HG02840 (cell line): ENCODE data around the gene DPP7.

ENCODE experiments used
- ATAC-seq: cut with Tn5 transposase; IDR thresholded peaks from one replicate; pipeline ENCODE4 v1.9.1; 2021; ENCODE audit warnings: mild to moderate bottlenecking, moderate library complexity, moderate number of reproducible peaks; ENCODE audit not compliant: unreplicated experiment, low FRiP score

Gene DPP7

GRCh38 chr9:137114613-137115393 lies at the start of gene DPP7:
TSS of gene DPP7 (minus strand) at chr9:137114733. CDS start at chr9:137114713, 20 bp downstream.
- peak; percentile 67 for ATAC-seq

DNA sequence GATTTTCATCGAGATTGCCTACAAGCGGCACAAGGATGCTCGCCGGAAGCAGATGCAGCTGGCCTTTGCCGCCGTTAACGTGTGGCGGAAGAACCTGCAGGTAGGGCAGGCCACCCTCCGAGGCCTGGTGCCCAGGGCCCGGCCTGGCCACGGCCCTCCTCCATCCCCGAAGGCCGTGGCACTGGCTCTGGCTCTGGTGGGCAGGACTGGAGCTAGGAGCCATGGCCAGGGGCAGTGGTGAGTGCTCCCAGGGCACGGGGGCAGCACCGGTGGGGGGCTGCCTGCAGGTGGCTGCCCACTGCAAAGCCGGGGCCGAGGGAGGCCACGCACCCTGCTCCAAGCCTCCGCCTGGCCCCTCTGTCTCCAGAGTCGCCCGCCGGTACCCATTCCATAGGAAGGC lies 49.3 kb upstream of the DPP7 start:
- no peak for ATAC-seq

GRCh38 chr9:137163365-137163715 lies 48.8 kb upstream of the DPP7 start:
- no peak for ATAC-seq

DNA sequence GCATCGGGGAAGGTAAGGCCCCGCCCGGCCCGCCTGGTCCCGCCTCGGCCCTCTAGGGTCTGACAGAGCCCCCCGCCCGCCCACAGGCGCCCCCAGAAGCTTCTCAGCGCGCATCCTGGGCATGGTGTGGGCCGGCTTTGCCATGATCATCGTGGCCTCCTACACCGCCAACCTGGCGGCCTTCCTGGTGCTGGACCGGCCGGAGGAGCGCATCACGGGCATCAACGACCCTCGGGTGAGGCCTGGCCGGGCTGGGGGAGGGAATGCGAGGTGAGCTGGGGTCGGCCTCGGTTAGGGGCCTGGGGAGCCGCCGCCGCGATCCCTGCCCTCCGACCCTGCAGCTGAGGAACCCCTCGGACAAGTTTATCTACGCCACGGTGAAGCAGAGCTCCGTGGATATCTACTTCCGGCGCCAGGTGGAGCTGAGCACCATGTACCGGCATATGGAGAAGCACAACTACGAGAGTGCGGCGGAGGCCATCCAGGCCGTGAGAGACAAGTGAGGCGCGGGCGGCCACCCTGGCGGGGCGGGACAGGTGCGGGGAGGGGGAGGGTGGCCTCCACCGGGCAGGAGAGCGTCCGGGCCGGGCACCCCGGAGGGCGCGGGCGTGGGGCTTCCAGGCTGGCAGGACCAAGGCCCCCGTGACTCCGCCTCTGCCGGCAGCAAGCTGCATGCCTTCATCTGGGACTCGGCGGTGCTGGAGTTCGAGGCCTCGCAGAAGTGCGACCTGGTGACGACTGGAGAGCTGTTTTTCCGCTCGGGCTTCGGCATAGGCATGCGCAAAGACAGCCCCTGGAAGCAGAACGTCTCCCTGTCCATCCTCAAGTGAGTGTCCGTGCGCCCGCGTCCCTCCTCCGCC lies 48.2 kb upstream of the DPP7 start:
- no peak for ATAC-seq

DNA sequence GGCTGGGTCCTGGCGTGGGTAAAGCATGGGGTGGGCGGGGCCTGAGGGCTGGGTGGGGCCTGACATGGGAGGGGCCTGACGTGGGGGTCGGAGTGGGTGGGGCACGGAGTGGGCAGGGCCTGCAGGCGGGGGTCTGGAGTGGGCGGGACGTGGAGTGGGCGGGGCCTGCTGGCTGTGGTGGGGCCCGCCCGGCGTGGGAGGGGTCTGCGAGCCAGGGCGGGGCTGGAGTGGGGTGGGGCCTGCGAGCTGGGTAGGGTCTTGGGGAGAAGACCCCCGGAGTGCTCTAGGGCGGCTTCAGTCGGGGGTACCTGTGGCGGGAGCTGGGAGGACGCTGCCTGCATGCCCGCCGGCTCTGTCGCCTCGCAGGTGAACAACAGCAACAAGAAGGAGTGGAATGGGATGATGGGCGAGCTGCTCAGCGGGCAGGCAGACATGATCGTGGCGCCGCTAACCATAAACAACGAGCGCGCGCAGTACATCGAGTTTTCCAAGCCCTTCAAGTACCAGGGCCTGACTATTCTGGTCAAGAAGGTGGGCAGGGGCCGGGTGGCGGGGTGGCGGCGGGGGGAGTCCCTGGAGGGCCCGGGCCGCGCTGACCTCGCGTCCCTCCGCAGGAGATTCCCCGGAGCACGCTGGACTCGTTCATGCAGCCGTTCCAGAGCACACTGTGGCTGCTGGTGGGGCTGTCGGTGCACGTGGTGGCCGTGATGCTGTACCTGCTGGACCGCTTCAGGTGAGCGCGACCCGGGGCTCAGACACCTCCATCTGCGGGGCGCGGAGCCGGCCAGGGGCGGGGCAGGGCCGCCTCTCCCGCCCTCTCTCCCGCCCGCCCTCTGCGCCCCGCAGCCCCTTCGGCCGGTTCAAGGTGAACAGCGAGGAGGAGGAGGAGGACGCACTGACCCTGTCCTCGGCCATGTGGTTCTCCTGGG lies 47.3 kb upstream of the DPP7 start:
- no peak for ATAC-seq

DNA sequence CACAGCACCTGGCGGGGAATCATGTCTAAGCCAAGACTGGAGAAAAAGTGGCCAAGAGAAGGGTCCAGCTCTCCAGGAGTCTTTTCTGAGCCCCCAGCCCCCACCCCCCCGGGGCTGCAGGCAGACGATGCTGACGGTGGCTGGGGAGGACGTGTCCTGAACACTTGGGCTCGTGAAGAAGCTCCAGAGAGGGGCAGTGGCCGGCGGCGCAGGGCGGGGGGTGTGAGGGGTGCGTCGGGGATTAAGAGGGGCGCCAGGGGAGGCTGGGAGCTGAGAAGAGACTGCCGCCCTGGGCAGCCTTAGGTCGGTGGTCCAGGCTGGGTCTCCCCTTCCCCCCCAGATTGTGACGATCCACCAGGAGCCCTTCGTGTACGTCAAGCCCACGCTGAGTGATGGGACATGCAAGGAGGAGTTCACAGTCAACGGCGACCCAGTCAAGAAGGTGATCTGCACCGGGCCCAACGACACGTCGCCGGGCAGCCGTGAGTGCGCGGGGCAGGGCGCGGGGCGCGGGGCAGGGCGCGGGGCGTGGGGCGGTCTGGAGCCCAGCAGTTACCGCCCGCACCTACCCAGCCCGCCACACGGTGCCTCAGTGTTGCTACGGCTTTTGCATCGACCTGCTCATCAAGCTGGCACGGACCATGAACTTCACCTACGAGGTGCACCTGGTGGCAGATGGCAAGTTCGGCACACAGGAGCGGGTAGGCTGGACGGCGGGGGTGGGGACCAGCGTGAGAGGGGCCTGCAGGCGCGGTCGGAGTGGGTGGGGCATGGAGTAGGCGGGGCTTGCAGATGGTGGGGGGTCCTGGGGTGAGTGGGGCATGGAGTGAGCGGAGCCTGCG lies 46.4 kb upstream of the DPP7 start:
- no peak for ATAC-seq

DNA sequence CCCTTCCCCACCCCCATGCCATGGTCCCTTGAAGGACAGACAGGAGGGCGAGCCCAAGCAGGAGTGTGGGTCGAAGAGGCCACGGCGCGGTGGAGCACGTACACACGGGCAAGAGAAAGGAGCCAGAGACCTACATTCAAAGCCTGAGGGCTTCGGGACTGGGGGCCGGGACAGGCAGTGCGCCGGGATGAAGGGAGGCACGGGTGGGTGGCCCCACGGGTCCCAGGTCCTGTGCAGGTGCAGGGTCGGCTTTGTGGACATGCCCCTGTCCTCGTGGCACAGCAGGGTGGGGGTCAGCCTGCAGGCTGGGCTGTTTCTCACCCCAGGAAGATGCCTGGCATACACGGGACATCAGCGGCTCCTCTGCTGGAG lies 45.5 kb upstream of the DPP7 start:
- no peak for ATAC-seq

GRCh38 chr9:137159105-137160053 lies 44.8 kb upstream of the DPP7 start:
- no peak for ATAC-seq

- no peak for ATAC-seq
These were observed 44.1 kb upstream of the DPP7 start for GRCh38 chr9:137158625-137159024.

- ATAC-seq = no peak
These were observed 43.3 kb upstream of the DPP7 start for GRCh38 chr9:137157618-137158415.

- no peak for ATAC-seq
These were observed 42.2 kb upstream of the DPP7 start for GRCh38 chr9:137156567-137157375.

GRCh38 chr9:137152844-137153405 lies 38.4 kb upstream of the DPP7 start:
- no peak for ATAC-seq

- ATAC-seq = no peak
These were observed 36.3 kb upstream of the DPP7 start for GRCh38 chr9:137150617-137151457.

DNA sequence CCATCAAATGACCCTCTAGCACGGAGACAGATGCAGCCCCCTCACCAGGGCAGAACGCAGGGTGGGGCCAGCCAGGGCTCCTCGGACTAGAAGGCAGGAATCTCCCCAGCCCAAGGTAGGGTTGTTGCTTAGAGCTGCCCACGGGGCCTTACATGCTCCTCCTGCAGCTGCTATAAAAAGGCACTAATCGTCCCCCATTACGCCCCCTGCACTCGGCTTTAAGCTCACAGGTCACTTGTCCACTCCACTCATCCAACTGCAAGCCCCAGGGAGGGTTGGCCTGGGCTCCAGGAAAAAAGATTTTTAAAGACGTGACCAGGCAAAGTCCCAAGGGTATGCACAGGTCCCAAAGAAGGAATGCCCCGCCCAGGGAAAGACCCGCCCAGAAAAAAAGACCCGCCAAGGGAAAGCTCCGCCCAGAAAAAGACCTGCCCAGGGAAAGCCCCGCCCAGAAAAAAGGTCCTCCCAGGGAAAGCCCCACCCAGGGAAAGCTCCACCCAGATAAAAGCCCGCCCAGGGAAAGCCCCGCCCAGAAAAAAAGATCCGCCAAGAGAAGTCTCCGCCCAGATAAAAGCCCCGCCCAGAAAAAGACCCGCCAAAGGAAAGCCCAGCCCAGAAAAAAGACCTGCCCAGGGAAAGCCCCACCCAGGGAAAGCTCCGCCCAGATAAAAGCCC lies 35.5 kb upstream of the DPP7 start:
- ATAC-seq = no peak

GRCh38 chr9:137149363-137149762 lies 34.8 kb upstream of the DPP7 start:
- no peak for ATAC-seq
